HG03066 (cell line): ENCODE measurements around the gene MAP10.
A peak's percentile ranks its signal among the peaks of the same experiment; 100 is the strongest.
"Not testable (repeated sequence)": the region's sequence is repeated elsewhere in the genome, so short reads cannot be mapped to it uniquely, and the experiment has no call there.

ENCODE experiments used
- ATAC-seq: cut with Tn5 transposase; IDR thresholded peaks from one replicate; pipeline ENCODE4 v1.9.1; 2021; ENCODE audit warnings: low read depth; ENCODE audit not compliant: unreplicated experiment

Gene MAP10, protein sequence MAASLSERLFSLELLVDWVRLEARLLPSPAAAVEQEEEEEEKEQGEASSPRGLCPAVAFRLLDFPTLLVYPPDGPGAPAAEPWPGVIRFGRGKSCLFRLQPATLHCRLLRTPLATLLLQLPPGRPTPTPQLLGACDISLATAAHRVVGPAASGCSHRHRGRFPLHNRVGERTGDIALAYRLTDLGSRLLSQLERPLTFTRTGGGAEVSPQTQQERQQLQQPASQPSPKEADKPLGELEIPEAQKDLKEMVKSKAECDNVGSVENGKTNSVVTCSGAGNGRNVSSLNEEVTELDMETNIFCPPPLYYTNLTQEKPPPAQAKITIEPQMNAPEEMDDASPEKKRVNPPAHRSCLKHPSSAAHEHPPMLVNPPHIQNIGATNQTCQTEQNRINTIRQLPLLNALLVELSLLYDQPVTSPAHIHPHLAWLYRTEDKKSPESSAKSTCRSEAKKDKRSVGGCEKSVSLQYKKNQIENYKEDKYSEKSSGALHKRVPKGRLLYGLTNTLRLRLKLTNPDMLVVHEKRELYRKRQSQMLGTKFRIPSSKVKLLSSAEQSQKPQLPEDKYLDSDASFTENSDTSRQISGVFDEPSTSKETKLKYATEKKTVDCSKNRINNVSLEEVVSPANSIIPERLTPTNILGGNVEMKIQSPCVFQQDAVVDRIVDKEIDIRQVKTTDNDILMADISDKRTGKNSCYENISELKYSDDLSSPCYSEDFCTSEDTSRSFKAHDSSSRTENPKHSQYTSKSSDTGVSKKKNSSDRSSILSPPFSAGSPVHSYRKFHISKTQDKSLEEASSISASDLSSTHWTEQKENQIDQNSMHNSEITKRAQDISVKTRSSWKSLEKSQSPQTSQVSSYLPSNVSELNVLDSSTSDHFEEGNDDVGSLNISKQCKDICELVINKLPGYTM

DNA sequence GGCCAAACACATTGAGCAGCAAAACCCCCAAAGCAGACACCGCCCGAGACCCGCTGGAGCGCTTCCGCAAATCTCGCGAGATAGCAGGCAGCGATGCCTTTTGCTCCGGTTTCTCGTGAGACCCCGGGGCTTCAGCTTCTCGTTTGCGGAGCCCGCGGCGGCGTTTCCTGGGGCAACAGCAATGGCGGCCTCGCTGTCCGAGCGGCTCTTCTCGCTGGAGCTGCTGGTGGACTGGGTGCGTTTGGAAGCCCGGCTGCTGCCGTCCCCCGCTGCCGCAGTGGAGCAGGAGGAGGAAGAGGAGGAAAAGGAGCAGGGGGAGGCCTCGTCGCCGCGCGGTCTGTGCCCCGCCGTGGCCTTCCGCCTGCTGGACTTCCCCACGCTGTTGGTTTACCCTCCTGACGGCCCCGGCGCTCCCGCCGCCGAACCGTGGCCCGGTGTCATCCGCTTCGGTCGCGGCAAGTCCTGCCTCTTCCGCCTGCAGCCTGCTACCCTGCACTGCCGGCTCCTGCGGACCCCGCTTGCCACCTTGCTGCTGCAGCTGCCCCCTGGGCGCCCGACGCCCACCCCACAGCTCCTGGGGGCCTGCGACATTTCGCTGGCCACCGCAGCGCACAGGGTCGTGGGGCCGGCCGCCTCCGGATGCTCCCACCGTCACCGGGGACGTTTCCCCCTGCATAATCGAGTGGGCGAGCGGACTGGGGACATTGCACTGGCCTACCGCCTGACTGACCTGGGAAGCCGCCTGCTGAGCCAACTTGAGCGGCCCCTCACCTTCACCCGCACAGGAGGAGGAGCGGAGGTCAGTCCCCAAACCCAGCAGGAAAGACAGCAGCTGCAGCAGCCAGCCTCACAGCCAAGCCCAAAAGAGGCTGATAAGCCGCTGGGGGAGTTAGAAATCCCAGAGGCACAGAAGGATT lies at the start of gene MAP10:
MAP10 (plus strand) TSS at position 148 of the 917 bp plus-strand sequence; CDS start at position 182, 34 bp downstream.
- peak; percentile 85 for ATAC-seq

DNA sequence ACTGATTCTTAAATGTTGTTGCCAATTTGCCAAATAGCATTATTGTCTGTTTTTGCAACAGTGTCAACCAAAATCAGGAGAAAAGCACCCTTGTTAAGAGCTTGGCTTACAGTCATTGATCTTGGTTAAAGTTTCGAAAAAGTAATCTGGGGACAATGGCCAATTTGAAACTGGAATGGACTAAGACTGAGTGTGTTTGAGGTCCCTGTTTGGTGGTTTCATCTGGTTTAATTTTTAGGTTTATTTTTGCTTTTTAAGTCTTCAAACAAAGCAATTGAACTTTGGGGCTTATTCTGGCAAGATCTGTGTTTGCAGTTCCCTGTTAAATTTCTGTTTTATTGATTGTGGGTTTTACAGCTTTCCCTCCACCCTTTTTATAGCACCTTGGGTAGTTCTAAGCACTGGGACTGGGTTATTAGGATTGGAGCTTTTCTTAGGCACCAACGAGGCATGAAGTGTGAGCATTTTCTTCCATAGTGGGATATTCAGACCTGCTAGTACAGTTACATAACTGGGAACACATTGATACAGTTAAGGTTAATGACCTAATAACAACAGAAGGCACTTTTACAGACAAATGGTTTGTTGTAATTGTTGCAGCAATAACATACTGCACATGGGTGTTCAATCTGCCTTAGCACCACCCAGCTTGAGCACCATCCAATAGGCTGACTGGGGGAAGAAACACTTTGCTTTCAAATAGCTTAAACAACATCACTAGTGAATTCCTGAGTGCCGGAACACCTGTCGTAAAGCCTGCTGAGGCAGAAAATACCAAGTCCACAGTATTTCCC lies 40.6 kb upstream of the MAP10 start:
- ATAC-seq: no peak

DNA sequence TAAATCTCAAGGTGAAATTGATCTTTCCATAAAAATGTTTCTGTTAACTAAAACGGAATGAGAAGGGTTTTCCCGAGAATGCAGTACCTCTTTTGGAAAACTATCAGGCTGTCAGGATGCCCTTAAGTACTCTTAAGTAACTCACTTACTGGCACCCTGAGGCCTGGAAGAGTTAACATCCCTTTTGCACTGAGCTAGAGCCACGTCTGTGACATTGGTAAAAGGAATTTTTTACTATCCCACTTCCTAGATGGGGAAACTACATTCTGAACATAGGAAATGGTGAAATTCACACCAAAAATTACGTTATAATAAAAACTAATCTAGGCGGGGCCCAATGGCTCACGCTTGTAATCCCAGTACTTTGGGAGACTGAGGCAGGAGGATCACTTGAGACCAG lies 39.7 kb upstream of the MAP10 start:
- ATAC-seq: no peak

DNA sequence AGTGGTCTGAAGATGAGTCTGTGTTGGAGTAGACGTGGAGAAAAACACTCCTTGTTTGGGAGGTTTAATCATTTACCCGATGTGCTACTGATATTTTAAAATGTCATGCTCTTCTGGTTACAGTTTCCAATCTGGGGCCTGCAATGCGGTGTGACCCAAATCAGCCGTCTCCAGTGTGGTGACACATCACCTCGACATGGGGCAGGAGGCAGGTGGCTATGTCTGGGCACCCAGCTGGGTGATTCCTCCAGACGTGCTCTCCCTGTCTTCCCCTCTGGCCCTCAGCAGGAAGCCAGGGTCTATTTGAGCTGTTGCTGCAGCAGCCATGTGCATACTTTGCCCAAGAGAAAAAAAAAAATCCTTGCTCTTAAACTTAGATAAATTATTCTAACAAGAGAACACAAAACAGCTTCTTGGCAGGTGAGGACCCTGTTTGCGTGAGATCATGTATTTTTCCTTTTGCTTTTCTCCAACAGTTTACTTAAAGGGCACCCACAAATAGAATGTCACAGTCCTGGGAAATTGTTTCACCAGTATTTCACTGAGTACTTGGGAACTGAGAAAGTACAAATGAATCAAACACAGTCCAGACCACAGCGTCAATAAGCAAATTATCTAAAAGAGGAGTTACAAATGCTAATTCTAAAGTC lies 38.9 kb upstream of the MAP10 start:
- no peak for ATAC-seq

DNA sequence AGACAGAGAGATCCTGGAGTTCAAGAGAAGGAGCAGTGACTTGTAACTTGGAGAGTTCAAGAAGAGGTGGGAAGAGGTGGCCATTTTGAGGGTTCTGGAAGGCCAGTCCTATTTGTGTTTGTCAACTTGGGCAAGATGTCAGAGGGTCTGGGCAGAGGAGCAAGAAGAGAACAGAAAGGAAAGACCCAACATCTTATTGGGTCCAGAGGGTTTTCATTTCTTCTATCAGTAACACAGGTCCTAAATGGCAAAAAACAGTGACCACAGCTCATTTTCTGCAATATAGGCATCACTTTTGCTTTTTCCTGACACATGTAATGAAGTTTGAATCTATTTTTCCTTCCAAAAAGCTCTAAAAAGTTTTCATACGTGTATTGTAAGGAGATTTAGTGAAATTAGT lies 38.3 kb upstream of the MAP10 start:
- no peak for ATAC-seq

DNA sequence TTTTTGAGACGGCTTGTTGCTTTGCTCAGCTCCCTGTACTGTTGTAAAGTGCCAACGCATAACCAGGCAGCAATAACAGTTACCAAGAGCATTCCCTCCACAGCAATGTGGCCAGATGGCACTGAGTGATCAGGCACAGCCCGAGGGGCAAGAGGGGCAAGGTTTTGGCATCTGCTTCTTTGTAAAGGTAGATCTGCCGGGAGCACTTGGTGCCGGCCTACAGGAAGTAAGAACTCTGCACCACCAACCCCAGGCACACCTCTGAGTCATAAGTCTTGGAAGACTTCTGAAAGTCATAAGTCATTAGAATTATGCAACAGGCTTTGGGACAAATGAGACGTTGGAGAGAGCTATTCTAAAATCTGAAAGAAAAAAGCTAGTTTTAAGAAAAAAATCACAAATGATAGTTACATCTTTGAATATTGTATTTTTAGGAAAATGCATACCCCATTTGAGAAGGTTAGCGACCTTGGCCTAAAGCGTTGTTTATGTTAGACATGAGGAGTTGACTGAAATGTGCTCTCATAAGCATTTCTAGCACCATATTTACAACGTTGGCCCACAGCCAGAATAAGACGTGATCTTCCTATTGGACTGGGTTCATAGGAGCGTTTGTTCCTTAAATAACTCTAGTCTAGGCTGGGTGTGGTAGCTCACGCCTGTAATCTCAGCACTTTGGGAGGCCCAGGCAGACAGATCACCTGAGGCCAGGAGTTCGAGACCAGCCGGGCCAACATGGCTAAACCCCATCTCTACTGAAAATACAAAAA lies 37.7 kb upstream of the MAP10 start:
- ATAC-seq: no peak

DNA sequence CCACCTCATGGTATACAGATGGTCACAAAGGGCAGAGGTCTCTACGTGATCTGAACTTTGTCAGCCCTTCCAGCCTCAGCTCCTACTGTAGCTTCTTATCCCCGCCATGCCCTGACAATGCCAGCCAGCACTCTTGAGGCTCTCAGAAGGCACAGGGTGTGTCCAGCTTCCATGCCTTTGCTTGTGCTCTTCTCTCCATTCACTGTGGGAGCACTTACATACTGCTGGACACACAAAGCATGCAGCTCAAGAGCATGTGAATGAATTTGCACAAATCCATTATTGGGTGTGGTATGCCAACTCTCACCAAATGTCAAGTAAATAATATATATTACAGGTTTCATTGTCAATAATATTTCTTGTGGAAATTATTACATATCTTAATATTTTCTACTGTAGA lies 36.4 kb upstream of the MAP10 start:
- no peak for ATAC-seq

DNA sequence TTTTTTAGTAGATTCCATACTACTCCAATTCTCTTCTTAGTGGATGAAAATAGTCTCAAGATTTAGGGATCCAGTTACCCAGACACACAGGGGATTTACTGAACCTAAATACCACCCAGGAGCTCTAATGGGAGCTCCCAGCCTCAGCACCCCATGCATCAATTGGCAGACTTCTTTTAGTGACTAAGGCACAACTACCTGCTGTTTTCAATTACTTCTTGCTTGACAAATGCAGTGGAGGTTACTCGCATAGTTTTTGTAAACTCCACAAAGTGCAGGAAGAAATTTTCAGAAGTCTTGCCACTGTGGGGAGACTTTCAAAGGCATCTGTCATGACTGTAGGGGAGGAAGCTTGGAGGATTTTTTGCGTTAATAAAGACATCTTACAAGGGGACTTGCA lies 35.5 kb upstream of the MAP10 start:
- ATAC-seq: no peak

DNA sequence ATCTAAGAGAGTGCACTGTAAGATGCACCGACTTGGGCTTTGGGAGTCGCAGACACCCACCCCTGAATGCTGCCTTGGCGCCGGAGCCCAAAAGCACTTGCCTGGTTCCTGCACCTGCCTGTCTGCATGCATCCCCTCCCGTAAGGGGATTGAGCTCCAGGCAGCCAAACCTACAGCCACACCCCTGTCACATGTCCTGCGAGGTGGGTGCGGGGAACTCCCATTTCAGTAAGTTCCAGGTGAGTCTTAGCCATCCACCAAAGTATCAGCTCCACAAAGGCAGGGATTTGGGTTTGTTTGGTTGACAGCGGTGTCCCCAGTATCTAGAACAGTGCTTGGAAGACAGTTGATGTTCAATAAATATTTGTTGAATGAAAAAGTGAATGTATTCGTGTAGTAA lies 31.5 kb upstream of the MAP10 start:
- no peak for ATAC-seq

DNA sequence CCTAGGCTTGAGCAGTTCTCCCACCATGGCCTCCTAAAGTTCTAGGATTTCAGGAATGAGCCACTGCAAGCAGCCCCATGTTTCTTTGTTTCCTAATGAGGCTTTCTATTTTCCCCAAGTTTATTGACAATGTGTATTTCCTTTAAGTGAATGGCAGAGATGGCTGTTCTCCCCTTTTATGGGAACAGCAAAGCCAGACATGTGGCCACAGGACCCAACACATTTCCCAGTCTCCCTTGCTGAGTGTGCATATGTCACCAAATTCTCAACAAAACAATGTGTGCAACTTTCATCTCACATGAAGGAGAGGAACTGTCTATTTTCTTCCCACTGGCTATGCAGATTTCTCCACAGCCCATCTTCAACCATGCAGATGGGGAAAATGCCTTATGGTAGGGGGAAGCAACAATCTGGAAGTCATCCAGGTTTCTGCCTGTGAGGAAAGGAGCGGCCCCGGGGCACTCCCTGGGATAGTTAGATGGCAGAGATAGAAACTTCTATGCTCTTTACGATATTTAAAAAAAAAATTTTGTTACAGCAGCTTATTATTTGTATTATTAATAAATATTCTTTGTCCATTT lies 28.6 kb upstream of the MAP10 start:
- ATAC-seq: no peak

DNA sequence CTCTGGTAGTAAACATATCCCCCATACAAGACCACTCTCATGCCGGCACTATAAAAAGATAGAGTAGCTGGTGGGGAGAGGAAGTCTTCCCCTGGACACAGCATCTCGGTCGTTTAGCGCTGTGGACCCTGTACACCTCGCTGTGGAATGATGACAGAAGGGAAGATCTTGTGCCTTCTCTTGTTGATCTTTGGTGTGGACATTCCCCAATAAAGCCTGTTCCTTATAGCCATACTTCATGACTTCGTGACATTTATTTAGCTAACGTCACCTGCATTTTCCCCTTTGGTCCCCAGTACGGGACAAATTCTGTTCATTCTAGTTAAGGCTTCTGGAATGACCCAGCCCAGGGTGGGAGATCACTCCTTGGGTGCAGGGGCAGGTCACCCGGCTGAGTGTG lies 24.9 kb upstream of the MAP10 start:
- ATAC-seq: no peak

DNA sequence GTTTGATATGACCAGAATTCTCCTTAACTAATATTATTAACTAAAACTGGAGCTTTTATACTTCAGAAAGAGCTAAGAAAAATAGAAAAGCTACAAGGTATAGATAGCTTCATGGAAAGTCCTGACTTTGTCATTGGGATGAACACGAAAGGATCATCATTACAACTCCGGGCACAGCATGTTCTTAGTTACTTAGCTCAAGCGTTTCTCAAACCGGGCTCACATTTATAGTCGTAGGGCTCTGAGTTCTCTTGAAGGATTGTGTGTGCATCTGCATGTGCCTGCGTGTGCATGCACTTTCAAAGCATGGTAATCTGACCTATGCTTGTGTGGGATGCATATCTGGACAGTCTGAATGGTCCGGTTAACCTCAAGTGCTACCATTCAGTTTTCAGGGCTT lies 20.4 kb upstream of the MAP10 start:
- no peak for ATAC-seq

DNA sequence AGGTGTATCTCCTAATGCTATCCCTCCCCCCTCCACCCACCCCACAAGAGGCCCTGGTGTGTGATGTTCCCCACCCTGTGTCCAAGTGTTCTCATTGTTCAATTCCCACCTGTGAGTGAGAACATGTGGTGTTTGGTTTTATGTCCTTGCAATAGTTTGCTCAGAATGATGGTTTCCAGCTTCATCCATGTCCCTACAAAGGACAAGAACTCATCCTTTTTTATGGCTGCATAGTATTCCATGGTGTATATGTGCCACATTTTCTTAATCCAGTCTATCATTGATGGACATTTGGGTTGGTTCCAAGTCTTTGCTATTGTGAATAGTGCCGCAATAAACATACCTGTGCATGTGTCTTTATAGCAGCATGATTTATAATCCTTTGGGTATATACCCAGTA lies 19.6 kb upstream of the MAP10 start:
- not testable (repeated sequence) for ATAC-seq

DNA sequence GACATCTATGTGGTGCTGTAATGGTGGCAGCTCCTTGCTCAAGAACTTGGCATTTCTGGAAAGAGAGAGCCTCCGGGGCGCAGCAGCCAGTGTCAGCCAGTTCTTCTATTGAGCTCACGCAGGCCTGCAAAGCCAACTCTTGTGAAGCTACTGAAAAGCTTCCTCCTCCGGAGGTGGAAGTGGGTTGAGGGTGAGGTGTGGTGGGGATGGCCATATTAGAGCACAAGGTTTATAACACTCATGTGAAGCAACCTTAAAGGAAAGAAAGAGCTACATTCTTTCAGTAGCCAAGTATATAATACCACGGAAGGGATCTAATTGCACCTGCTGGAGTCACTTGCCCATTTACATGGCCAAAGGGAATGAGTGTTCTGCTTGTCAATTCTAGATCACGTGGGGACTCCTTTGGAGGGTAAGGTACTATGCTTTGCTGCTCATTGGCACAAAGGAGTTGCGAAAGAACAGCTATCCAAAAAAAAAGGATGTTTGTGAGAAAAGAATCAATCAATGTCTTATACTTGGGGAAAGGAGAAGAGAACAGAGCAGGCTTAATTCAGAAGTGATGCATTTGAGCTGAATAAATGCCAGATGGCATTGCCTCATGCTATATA lies 18.3 kb upstream of the MAP10 start:
- ATAC-seq: no peak

DNA sequence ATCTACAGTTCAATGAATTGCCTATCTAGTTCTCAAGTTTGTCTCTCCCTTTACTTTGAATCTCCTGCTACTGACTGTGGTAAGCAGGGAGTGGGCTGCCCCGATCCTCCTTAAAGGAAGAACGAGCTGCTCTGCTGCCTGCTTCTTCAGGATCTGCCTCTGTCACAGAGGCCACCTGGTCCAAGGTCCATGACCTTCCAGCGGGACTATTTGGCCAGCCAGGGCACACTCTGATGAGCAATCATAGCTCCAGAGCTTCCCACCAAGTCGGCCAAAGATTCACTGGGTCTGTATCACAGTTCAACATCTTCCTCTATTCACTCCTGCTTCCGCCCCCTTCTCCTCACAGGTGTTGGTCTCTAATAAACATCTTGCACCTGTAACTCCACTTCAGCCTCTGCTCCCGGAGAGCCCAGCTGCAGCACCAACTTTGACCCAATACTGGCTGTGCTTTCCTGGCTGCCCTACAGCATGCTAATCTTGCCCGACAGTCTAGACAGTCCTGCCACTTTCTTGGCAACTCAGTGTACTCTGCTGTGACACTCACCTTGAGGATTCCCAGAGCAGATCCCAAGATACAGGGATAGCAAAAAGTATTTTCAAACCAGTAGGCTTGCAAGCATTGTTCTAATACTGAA lies 16.9 kb upstream of the MAP10 start:
- ATAC-seq: no peak

DNA sequence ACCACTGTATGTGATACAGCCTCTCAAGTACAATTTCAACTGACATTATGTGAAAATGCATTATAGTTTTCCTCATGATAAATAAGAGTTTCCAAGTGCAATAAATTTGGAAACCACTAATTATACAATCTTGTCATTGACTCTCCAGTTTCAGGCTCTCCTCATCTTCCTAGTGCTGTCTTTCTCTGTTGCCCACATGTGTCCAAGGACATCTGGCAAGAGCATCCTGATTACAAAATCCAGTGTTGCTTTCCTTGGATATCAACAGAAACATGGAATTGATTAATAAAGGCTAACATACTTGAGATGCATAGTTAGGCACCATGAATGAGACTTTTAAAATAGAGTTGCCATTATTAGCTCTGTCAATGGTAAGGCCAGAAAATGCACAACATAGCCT lies 15.6 kb upstream of the MAP10 start:
- no peak for ATAC-seq

DNA sequence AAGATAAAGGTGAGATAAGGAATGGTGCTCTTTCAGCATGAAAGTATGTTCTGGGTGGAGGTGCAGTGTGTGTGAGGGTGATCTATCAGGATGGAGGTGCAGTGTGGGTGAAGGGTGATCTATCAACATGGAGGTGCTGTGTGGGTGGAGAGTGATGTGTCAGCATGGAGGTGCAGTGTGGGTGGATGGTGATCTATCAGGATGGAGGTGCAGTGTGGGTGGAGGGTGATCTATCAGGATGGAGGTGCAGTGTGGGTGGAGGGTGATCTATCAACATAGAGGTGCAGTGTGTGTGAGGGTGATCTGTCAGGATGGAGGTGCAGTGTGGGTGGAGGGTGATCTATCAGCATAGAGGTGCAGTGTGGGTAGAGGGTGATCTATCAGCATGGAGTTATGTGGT lies 12.3 kb upstream of the MAP10 start:
- no peak for ATAC-seq
